ENCODE data around the gene NRG2.

GRCh38 chr5:139882961-139883539 is 160.0 kb downstream of the NRG2 start:
- TF ChIP-seq, protein P1, sequence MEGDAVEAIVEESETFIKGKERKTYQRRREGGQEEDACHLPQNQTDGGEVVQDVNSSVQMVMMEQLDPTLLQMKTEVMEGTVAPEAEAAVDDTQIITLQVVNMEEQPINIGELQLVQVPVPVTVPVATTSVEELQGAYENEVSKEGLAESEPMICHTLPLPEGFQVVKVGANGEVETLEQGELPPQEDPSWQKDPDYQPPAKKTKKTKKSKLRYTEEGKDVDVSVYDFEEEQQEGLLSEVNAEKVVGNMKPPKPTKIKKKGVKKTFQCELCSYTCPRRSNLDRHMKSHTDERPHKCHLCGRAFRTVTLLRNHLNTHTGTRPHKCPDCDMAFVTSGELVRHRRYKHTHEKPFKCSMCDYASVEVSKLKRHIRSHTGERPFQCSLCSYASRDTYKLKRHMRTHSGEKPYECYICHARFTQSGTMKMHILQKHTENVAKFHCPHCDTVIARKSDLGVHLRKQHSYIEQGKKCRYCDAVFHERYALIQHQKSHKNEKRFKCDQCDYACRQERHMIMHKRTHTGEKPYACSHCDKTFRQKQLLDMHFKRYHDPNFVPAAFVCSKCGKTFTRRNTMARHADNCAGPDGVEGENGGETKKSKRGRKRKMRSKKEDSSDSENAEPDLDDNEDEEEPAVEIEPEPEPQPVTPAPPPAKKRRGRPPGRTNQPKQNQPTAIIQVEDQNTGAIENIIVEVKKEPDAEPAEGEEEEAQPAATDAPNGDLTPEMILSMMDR (conservative IDR thresholded peaks at IDR 0.05; ENCODE audit: low read depth in 2 of 2) = no peak
- no peak for TF ChIP-seq EZH2 (IDR thresholded peaks at IDR 0.05; ENCODE audit: low read depth, unreplicated experiment)
- no peak for TF ChIP-seq CREB1 (CRISPR knock-in tag; IDR thresholded peaks at IDR 0.05; ENCODE audit: low read depth)
- TF ChIP-seq, protein P2, sequence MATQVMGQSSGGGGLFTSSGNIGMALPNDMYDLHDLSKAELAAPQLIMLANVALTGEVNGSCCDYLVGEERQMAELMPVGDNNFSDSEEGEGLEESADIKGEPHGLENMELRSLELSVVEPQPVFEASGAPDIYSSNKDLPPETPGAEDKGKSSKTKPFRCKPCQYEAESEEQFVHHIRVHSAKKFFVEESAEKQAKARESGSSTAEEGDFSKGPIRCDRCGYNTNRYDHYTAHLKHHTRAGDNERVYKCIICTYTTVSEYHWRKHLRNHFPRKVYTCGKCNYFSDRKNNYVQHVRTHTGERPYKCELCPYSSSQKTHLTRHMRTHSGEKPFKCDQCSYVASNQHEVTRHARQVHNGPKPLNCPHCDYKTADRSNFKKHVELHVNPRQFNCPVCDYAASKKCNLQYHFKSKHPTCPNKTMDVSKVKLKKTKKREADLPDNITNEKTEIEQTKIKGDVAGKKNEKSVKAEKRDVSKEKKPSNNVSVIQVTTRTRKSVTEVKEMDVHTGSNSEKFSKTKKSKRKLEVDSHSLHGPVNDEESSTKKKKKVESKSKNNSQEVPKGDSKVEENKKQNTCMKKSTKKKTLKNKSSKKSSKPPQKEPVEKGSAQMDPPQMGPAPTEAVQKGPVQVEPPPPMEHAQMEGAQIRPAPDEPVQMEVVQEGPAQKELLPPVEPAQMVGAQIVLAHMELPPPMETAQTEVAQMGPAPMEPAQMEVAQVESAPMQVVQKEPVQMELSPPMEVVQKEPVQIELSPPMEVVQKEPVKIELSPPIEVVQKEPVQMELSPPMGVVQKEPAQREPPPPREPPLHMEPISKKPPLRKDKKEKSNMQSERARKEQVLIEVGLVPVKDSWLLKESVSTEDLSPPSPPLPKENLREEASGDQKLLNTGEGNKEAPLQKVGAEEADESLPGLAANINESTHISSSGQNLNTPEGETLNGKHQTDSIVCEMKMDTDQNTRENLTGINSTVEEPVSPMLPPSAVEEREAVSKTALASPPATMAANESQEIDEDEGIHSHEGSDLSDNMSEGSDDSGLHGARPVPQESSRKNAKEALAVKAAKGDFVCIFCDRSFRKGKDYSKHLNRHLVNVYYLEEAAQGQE (IDR thresholded peaks at IDR 0.05; ENCODE audit: unreplicated experiment) = no peak

Data from GM23338 (cell line).